ENCODE measurements around the gene SRRM5. TPM values are rescaled to one million over a fixed set of nuclear protein-coding genes. Genes with fewer than 3 reads are reported as not detected.

Gene SRRM5
- polyA plus RNA-seq, 1 donor: 0.71 TPM

Other genes with a start within 250 kb of the SRRM5 start
- gene TEX101, start 197.2 kb upstream of the SRRM5 start, polyA plus RNA-seq (ENCODE audit: insufficient read length): not detected
- gene LYPD3, start 146.5 kb upstream of the SRRM5 start, polyA plus RNA-seq (ENCODE audit: insufficient read length): 0.67 TPM
- gene PHLDB3, start 107.3 kb upstream of the SRRM5 start, polyA plus RNA-seq (ENCODE audit: insufficient read length): 3.4 TPM
- gene ETHE1, start 84.9 kb upstream of the SRRM5 start, polyA plus RNA-seq (ENCODE audit: insufficient read length): 12.5 TPM
- gene ZNF575, start 78.9 kb upstream of the SRRM5 start, polyA plus RNA-seq (ENCODE audit: insufficient read length): 3.0 TPM
- 28.9 TPM for gene XRCC1, start 36.6 kb upstream of the SRRM5 start, polyA plus RNA-seq (ENCODE audit: insufficient read length)
- gene PINLYP, start 36.3 kb upstream of the SRRM5 start, polyA plus RNA-seq (ENCODE audit: insufficient read length): 5.1 TPM
- gene IRGQ, start 16.0 kb upstream of the SRRM5 start, polyA plus RNA-seq (ENCODE audit: insufficient read length): 12.4 TPM
- gene ZNF576, start 15.5 kb upstream of the SRRM5 start, polyA plus RNA-seq (ENCODE audit: insufficient read length): 10.2 TPM
- gene ZNF428, start 7.5 kb downstream of the SRRM5 start, polyA plus RNA-seq (ENCODE audit: insufficient read length): 56.5 TPM
- gene CADM4, start 27.8 kb downstream of the SRRM5 start, polyA plus RNA-seq (ENCODE audit: insufficient read length): 7.0 TPM
- gene PLAUR, start 58.1 kb downstream of the SRRM5 start, polyA plus RNA-seq (ENCODE audit: insufficient read length): 5.3 TPM
- not detected for gene IRGC, start 104.0 kb downstream of the SRRM5 start, polyA plus RNA-seq (ENCODE audit: insufficient read length)
- 34.3 TPM for gene SMG9, start 142.9 kb downstream of the SRRM5 start, polyA plus RNA-seq (ENCODE audit: insufficient read length)
- 0.51 TPM for gene KCNN4, start 168.9 kb downstream of the SRRM5 start, polyA plus RNA-seq (ENCODE audit: insufficient read length)
- 0.34 TPM for gene LYPD5, start 190.4 kb downstream of the SRRM5 start, polyA plus RNA-seq (ENCODE audit: insufficient read length)
- 9.7 TPM for gene ZNF283, start 215.2 kb downstream of the SRRM5 start, polyA plus RNA-seq (ENCODE audit: insufficient read length)

All from forelimb muscle (tissue), 1 donor.